GM18526 (cell line): ENCODE data around the gene WSB1.

Experiments used
- POLR2A ChIP-seq: IDR thresholded peaks from 3 replicates; pipeline ENCODE4 v1.6.1; 2011; ENCODE audit not compliant: insufficient read length; ENCODE audit errors: extremely low read depth

WSB1 gene

DNA sequence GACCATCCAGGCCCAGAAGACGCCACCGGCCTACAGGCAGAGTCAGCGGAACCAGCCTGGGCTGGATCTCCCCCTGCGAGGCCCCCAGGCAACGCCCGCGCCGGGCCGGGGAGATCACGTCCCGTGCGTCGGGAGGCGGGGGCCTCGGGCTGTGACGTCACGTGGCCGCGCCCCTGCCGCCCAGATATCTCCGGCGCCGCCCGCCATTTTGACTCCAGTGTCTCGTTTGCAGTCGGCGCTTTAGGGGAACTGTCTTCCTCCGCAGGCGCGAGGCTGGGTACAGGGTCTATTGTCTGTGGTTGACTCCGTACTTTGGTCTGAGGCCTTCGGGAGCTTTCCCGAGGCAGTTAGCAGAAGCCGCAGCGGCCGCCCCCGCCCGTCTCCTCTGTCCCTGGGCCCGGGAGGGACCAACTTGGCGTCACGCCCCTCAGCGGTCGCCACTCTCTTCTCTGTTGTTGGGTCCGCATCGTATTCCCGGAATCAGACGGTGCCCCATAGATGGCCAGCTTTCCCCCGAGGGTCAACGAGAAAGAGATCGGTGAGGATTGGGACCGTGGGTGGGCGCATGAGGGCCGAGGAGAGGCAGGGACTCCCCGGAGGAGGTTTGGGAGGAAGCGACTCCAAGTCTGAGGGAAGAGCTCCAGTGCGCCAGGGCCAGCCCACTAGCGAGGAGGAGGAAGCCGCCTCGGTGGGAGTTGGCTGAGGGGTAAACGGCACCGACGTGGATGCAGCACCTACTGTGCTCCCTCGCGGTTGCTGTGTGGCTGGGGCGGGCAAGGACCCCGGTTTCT, at the start of gene WSB1:
Gene WSB1 (plus strand): TSS at position 217 of the 791 bp plus-strand sequence. CDS start 282 bp downstream, at position 499.
- TF ChIP-seq POLR2A, result peak; percentile 99

DNA sequence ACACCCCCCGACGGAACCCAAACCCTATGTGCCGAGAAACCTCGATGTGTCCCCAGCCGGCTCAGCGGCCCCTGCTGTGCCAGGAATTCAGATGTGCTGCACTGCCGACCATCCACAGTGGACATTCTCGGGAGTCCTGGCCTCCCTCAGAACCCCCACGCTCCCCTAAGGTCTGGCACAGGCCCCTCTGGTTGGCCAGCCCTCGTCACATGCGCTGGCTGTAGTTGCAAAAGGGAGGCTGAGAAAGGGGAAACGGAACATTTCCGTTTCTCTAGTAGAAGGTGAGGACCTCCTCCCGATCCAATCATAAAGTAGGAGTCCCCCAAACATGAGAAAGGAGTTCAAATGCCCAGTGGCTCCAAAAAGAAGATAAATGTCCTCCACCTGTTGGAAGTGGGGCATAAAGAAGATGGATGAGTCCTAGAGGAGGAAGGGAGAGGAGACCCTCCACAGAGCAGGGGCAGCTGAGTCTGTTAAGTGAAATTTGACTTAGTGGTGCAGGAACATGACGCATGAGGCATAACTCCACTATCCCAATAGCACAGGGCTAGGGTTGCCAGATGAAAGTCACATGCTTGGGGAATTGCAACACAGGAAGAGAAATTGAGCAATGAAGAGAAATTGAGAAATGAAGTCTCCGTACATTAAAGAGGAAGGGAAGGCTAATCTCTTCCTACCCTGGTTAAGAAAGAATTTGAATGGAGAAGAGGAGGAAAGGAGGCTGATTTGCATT, 49.3 kb upstream of the WSB1 start:
- TF ChIP-seq POLR2A, result no peak

DNA sequence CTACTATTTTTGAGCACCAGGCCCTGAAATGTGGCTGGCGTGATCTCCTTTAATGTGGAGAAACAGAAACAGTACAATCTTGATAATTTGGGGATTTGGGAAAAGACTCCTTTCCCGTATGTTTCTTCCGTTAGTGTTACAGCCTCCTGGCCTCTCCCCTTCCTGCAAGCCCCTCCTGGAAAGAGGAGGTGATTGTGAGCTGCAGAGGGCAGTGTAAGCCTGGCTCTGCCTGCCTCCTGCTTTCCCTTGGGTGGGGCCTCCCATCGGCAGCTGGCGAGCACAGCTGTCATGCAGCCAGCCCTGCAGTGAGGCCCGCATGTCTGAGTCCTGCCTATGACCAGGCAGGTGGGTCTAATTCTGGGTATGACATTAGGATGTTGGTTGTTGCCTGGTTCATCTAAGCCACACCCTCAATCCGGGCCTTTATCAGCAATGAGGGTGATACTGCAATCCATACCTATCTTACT, 48.7 kb upstream of the WSB1 start:
- no peak for TF ChIP-seq POLR2A

- TF ChIP-seq POLR2A, result no peak
These were observed 47.4 kb upstream of the WSB1 start for GRCh38 chr17:27246537-27246936.

- no peak for TF ChIP-seq POLR2A
These were observed 46.6 kb upstream of the WSB1 start for GRCh38 chr17:27247071-27247957.

GRCh38 chr17:27247958-27248342, 46.0 kb upstream of the WSB1 start:
- no peak for TF ChIP-seq POLR2A

- no peak for TF ChIP-seq POLR2A
These were observed 37.5 kb upstream of the WSB1 start for GRCh38 chr17:27256225-27257030.

DNA sequence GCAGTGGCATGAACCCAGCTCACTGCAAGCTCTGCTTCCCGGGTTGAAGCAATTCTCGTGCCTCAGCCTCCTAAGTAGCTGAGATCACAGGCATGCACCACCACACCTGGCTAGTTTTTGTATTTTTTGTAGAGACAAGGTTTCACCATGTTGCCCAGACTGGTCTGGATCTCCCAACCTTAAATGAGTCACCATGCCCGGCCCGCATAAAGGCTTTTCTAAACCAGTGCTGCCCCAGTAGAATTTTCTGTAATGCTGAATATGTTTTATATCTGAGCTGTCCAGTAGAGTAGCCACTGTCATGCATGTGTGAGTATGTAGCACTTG, 36.9 kb upstream of the WSB1 start:
- TF ChIP-seq POLR2A, result no peak

GRCh38 chr17:27259356-27259755, 34.6 kb upstream of the WSB1 start:
- TF ChIP-seq POLR2A, result no peak

- no peak for TF ChIP-seq POLR2A
These were observed 30.5 kb upstream of the WSB1 start for GRCh38 chr17:27263386-27263785.

- no peak for TF ChIP-seq POLR2A
These were observed 29.7 kb upstream of the WSB1 start for GRCh38 chr17:27264068-27264812.

DNA sequence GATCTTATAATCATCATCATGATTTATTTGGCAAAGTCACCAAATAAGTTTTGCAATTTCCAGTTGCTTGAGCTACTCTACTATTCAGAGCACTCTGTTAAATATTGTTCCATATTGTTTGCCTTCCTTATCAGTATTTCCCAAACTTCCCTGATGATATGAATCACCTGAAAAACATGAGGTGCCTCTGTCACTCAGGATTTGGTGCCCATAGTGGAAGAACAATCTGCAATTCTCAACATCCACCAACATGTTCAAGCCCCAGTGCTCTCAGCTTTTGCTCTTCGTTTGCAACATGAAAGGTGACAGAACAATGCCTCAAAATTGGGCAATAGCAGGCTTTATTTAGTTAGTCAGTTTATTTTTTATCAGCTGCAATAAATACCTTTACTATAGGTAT, 28.6 kb upstream of the WSB1 start:
- no peak for TF ChIP-seq POLR2A

DNA sequence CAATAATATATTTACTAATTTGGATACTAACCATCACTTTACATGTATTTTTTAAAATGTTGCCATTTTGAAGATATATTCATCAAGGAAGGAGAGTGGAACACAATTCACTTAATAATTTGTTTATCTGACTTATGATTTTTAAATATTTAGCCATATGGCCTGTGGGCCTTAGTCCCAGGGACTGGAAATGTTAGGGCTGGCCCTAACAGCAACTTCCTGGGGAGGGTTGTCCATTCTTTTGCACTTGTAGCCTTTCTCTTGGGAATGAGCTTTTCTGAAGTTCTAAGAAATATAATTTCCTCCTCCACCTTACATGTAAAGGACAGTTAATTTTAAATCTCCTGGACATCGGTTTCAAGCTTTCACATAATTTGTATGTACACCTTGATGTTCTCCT, 27.7 kb upstream of the WSB1 start:
- TF ChIP-seq POLR2A, result no peak
